GM12878 (cell line): ENCODE measurements around the gene LRP10. TPM values are rescaled to one million over a fixed set of nuclear protein-coding genes. Genes with fewer than 3 reads are reported as not detected.
A peak's percentile ranks its signal among the peaks of the same experiment; 100 is the strongest.

Experiments
- ATAC-seq: fragments of 200-7000 bp; cut with Tn5 transposase; 3 replicates; pipeline ENCODE4 v1.9.1; 2020; ENCODE audit warnings: mild to moderate bottlenecking, moderate library complexity
- BruUV-seq: library from RNA; stranded (reverse); fragments of 400-500 nt; replicated peaks from 2 replicates; lab custom pipeline; 2021; lab: Mats Ljungman, UMichigan
- CTCF ChIA-PET: fragments of 300-600 bp; sonication (Branson Sonifier 250); formaldehyde crosslinking; extraction: SDS; loops from one replicate; lab custom pipeline; 2021; ENCODE audit warnings: inconsistent platforms; lab: Yijun Ruan, JAX
- POLR2A ChIA-PET: fragments of 350-600 bp; formaldehyde crosslinking; extraction: SDS; loops from one replicate; lab custom pipeline; 2021; ENCODE audit warnings: inconsistent platforms; lab: Charles Lee
- RAD21 ChIA-PET: fragments of 300-600 bp; sonication (Branson Sonifier 250); formaldehyde crosslinking; loops from one replicate; lab custom pipeline; 2023; ENCODE audit warnings: antibody characterized with exemption; ENCODE audit not compliant: unreplicated experiment; lab: Charles Lee
- SMC1A ChIA-PET: fragments of 300-600 bp; sonication (Branson Sonifier 250); formaldehyde crosslinking; loops from one replicate; lab custom pipeline; 2023; ENCODE audit not compliant: unreplicated experiment, uncharacterized antibody; lab: Charles Lee
- DNase-seq: peaks from one replicate; pipeline ENCODE4 v3.0.0-alpha.2; 2011; ENCODE audit warnings: low read depth, low spot score
- FAIRE-seq: peaks from 3 replicates; lab custom pipeline; 2011; peaks lifted over from hg19 to GRCh38; lab: Jason Lieb, UNC
- H2AFZ ChIP-seq: 2 replicates; pipeline ENCODE4 v1.6.0; 2011; ENCODE audit warnings: low read depth, low read length, control low read depth; ENCODE audit not compliant: control insufficient read depth
- H3K27ac ChIP-seq: 2 replicates; pipeline ENCODE4 v1.5.1; 2011; ENCODE audit warnings: control low read depth; ENCODE audit not compliant: control insufficient read depth, insufficient read depth
- H3K27me3 ChIP-seq, 2 experiments: replicated peaks in 1 of 2; 2 replicates each; pipeline versions ENCODE4 v1.6.0 to v1.6.1; 2011; ENCODE audit warnings: low read length in 1 of 2; ENCODE audit not compliant: control insufficient read depth in 2 of 2, insufficient read depth in 2 of 2
- H3K36me3 ChIP-seq, 2 experiments: 2 replicates each; pipeline ENCODE4 v1.5.1; 2011; ENCODE audit warnings: low read length in 1 of 2; ENCODE audit not compliant: control insufficient read depth in 2 of 2, insufficient read depth in 2 of 2
- H3K4me1 ChIP-seq: 2 replicates; pipeline ENCODE4 v1.6.1; 2011; ENCODE audit warnings: mild to moderate bottlenecking, low read length, moderate library complexity, mixed read lengths; ENCODE audit not compliant: control insufficient read depth, insufficient read depth
- H3K4me2 ChIP-seq: 2 replicates; pipeline ENCODE4 v1.6.0; 2011; ENCODE audit warnings: control low read depth; ENCODE audit not compliant: control insufficient read depth, insufficient read depth
- H3K4me3 ChIP-seq: fragments of 200-600 bp; sonication (generic); 2 replicates; pipeline ENCODE4 v1.5.1; 2016
- H3K79me2 ChIP-seq: 2 replicates; pipeline ENCODE4 v1.6.0; 2011; ENCODE audit warnings: low read length; ENCODE audit not compliant: control insufficient read depth, insufficient read depth
- H3K9ac ChIP-seq: 2 replicates; pipeline ENCODE4 v1.8.0; 2011; ENCODE audit warnings: low read length, control low read depth, mixed read lengths; ENCODE audit not compliant: control insufficient read depth, insufficient read depth
- H3K9me3 ChIP-seq: replicated peaks from 3 replicates; pipeline ENCODE4 v1.5.1; 2011; ENCODE audit warnings: mild to moderate bottlenecking, low read length; ENCODE audit not compliant: control insufficient read depth, insufficient read depth
- H4K20me1 ChIP-seq: 2 replicates; pipeline ENCODE4 v1.6.0; 2011; ENCODE audit not compliant: control insufficient read depth, insufficient read depth
- BCL11A ChIP-seq: IDR thresholded peaks from 2 replicates; pipeline ENCODE4 v1.6.1; 2011; ENCODE audit warnings: low read depth, low read length
- BRCA1 ChIP-seq: IDR thresholded peaks from 2 replicates; pipeline ENCODE4 v1.6.1; 2011; ENCODE audit warnings: low read depth, low read length, improper control_type of control experiment
- CHD1 ChIP-seq: IDR thresholded peaks from 2 replicates; pipeline ENCODE4 v1.6.1; 2012; ENCODE audit warnings: low read depth, low read length, improper control_type of control experiment
- FOXM1 ChIP-seq: IDR thresholded peaks from 2 replicates; pipeline ENCODE4 v1.6.1; 2012; ENCODE audit warnings: low read depth, mild to moderate bottlenecking, inconsistent platforms, low read length, moderate library complexity
- POLR2AphosphoS5 ChIP-seq: IDR thresholded peaks from 2 replicates; pipeline ENCODE4 v1.6.1; 2011; ENCODE audit warnings: mild to moderate bottlenecking, low read length, inconsistent platforms
- RUNX3 ChIP-seq: IDR thresholded peaks from 2 replicates; pipeline ENCODE4 v1.6.1; 2012; ENCODE audit warnings: low read length, inconsistent platforms
- SREBF1 ChIP-seq: IDR thresholded peaks from 2 replicates; pipeline ENCODE4 v1.6.1; 2012; ENCODE audit warnings: mild to moderate bottlenecking, low read length
- WGBS: methylation state at CpG from one replicate; pipeline ENCODE4 v1.1.6; 2016; ENCODE audit warnings: low lambda C conversion rate; ENCODE audit not compliant: insufficient replicate concordance, insufficient coverage; ENCODE audit errors: missing lambda C conversion rate; 5-methylcytosine and 5-hydroxymethylcytosine counted together
- in situ Hi-C: fragments of 300-500 bp; cut with MboI; formaldehyde crosslinking; loops from 9 replicates; pipeline ENCODE4 v1.14.3; 2018; ENCODE audit warnings: mixed read lengths
- intact Hi-C: fragments of 100-400 bp; cut with micrococcal nuclease; formaldehyde crosslinking; loops from one replicate; pipeline ENCODE4 v1.14.2; 2022; ENCODE audit not compliant: unreplicated experiment
- polyA plus RNA-seq, 11 experiments: library from polyadenylated mRNA; depleted of rRNA in 4 of 11; unstranded in 6 of 11; stranded (reverse) in 5 of 11; fragments of >200 nt; fragmentation: Nextera tagmentation in 4 of 11; fragmentation: Illumina TruSeq in 1 of 11; extraction: Ambion mirVana in 4 of 11; extraction: Trizol in 1 of 11; gene quantifications; 1 replicate in 1 of 11; 2 replicates in 10 of 11; pipeline versions ENCODE4 v1.2.1 to v1.2.3, GENCODE V29; 2011 to 2016; ENCODE audit warnings: inconsistent platforms in 2 of 11, missing spikeins in 2 of 11, low read depth in 1 of 11
- total RNA-seq, 4 experiments: library from RNA; depleted of rRNA in 3 of 4; stranded (reverse); fragments of >200 nt in 3 of 4; fragmentation: Illumina TruSeq in 1 of 4; extraction: Trizol in 1 of 4; gene quantifications; 2 replicates each; pipeline versions ENCODE4 v1.2.1 to v1.2.3, GENCODE V29; 2013 to 2021
- TF ChIP-seq, protein P1 (sequence below): fragments of 450-650 bp; conservative IDR thresholded peaks from 2 replicates; pipeline ENCODE4 v1.6.1; 2017; ENCODE audit warnings: mild to moderate bottlenecking, moderate library complexity
- TF ChIP-seq, protein P2 (sequence below): fragments of 450-650 bp; formaldehyde crosslinking; IDR thresholded peaks from 2 replicates; pipeline ENCODE4 v1.4.0; 2020; ENCODE audit warnings: mild to moderate bottlenecking, moderate library complexity

Gene LRP10
- total and polyA plus RNA-seq, 10 of the 15 experiments (the other 5 are each of a cell fraction or from before 2014, with no cell fraction given): 3.0 to 56.9 (median 20.9) TPM

DNA sequence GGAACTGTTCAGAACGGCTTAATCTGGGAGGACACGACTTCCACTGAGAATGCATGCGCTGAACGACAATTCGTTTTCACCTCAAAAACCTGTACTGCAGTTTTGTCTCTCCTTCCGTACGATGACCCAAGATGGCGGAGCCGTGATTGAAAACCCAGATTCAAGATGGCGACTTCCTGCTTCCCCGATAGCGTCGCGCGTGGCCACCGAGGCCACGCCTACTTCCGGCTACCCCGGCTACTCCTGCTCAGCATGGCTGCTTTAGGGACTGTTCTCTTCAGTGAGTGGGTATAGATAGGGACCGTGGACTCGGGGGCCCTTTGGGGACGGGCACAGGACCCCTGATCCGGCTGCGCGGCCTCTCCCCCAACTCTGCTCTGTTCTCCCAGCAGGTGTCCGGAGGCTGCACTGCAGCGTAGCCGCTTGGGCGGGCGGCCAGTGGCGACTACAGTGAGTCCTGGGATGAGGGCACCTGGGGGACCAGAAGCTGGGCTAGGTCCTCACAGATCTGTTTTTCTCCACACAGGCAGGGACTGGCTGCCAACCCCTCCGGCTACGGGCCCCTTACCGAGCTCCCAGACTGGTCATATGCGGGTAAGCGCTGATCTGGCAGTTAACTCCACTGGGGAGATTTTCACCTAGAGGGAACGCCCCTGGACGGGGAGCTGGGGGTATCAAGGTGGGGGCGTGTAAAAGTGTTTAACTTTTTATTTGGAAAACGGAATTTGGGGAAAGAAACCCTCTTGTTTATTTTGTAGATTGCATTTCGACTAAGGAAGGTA is 41.7 kb upstream of the LRP10 start, which contains the start of gene MRPL52 (continued):
- TF ChIP-seq, protein P1, sequence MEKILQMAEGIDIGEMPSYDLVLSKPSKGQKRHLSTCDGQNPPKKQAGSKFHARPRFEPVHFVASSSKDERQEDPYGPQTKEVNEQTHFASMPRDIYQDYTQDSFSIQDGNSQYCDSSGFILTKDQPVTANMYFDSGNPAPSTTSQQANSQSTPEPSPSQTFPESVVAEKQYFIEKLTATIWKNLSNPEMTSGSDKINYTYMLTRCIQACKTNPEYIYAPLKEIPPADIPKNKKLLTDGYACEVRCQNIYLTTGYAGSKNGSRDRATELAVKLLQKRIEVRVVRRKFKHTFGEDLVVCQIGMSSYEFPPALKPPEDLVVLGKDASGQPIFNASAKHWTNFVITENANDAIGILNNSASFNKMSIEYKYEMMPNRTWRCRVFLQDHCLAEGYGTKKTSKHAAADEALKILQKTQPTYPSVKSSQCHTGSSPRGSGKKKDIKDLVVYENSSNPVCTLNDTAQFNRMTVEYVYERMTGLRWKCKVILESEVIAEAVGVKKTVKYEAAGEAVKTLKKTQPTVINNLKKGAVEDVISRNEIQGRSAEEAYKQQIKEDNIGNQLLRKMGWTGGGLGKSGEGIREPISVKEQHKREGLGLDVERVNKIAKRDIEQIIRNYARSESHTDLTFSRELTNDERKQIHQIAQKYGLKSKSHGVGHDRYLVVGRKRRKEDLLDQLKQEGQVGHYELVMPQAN: peak; percentile 61; the same call in 1 of the 2 replicates
- TF ChIP-seq RUNX3: 0 out of 2 replicates have a peak, but pooled peaks have one; percentile 29

DNA sequence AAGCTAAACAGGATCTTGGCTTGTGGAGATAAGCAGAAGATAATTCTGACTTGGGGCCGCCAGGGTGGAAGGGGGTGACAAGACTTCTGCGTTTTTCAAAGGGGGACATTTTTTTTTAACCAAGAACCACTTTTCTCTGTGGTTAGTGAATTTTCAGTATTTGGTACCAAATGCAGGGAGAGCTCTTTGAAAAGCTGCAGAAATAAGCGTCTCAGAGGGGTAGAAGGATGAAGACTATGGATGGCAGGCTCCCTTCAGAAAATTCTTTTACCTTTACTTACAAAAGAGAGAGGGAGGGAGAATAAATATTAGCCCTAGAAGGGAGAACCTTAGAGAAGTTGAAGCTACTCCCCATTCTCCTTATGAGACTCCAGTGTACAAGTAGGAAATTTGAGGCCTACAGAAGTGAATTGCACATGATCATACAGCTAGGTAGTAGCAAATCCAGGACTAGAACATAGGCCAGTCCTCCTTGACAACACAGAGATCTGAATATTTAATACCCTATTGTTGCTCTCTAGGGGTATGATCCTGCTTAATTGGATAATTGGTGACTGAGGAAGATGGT is 41.0 kb upstream of the LRP10 start:
- H2AFZ ChIP-seq: no peak overlapping the region
- in situ Hi-C loops (no loop called here), intact Hi-C loops (no loop called here)
- no peaks in the 10 kb centered on the region for H3K27me3 ChIP-seq
- peaks cover 9% of the 10 kb centered on the region for H3K4me1 ChIP-seq
- H3K9ac ChIP-seq: peak overlapping the region; percentile 78
- H3K27ac ChIP-seq: peak overlapping the region; percentile 41
- no peak for DNase-seq
- peaks cover 0 to 11% of the 10 kb centered on the region in 2 experiments; a peak in 2 of 4 replicates for H3K36me3 ChIP-seq
- no peaks in the 10 kb centered on the region for H3K9me3 ChIP-seq
- peaks cover 13% of the 10 kb centered on the region for H3K79me2 ChIP-seq
- ATAC-seq: peak; percentile 24
- ChIA-PET CTCF (interaction anchor here (0.6 to 6.4 kb wide), 15 partner anchors 9 to 260 kb away, joined by 3 to 55 read pairs (median 3); partner anchors contain the start of genes HAUS4, LRP10 and OXA1L), SMC1A (interaction anchor here (0.6 to 1.4 kb wide), 12 partner anchors 9 to 171 kb away, joined by 3 to 13 read pairs (median 3); no protein-coding TSS in a partner anchor), RAD21 (interaction anchor here (0.9 to 2.5 kb wide), 11 partner anchors 9 to 259 kb away, joined by 3 to 7 read pairs (median 4); no protein-coding TSS in a partner anchor), POLR2A (interaction anchor here (0.6 to 1.6 kb wide), 8 partner anchors 8 to 181 kb away, joined by 3 to 5 read pairs (median 3); partner anchors contain the start of gene OXA1L)
- WGBS: 31% methylated on average over 3 of the region's 3 CpGs
- no peak for TF ChIP-seq CHD1
- TF ChIP-seq, protein P1: no peak
- TF ChIP-seq FOXM1: no peak
- no peak for TF ChIP-seq BCL11A
- no peak for TF ChIP-seq BRCA1
- no peak for TF ChIP-seq SREBF1
- TF ChIP-seq, protein P2, sequence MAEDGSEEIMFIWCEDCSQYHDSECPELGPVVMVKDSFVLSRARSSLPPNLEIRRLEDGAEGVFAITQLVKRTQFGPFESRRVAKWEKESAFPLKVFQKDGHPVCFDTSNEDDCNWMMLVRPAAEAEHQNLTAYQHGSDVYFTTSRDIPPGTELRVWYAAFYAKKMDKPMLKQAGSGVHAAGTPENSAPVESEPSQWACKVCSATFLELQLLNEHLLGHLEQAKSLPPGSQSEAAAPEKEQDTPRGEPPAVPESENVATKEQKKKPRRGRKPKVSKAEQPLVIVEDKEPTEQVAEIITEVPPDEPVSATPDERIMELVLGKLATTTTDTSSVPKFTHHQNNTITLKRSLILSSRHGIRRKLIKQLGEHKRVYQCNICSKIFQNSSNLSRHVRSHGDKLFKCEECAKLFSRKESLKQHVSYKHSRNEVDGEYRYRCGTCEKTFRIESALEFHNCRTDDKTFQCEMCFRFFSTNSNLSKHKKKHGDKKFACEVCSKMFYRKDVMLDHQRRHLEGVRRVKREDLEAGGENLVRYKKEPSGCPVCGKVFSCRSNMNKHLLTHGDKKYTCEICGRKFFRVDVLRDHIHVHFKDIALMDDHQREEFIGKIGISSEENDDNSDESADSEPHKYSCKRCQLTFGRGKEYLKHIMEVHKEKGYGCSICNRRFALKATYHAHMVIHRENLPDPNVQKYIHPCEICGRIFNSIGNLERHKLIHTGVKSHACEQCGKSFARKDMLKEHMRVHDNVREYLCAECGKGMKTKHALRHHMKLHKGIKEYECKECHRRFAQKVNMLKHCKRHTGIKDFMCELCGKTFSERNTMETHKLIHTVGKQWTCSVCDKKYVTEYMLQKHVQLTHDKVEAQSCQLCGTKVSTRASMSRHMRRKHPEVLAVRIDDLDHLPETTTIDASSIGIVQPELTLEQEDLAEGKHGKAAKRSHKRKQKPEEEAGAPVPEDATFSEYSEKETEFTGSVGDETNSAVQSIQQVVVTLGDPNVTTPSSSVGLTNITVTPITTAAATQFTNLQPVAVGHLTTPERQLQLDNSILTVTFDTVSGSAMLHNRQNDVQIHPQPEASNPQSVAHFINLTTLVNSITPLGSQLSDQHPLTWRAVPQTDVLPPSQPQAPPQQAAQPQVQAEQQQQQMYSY (CRISPR knock-in tag): no peak
- no peak for TF ChIP-seq POLR2AphosphoS5
- H3K4me3 ChIP-seq: peak overlapping the region; percentile 98
- no peak for FAIRE-seq
- H3K4me2 ChIP-seq: peak overlapping the region; percentile 68
- BruUV-seq: TSS peak; percentile 91
- H4K20me1 ChIP-seq: no peaks in the 10 kb centered on the region
